ENCODE measurements around the gene TM9SF2.

The TM9SF2 gene

GRCh38 chr13:99582511-99582910, 81.2 kb downstream of the TM9SF2 start:
- DNase-seq: no peak

- no peak for DNase-seq
Measured at GRCh38 chr13:99585609-99586008, 84.3 kb downstream of the TM9SF2 start.

DNA sequence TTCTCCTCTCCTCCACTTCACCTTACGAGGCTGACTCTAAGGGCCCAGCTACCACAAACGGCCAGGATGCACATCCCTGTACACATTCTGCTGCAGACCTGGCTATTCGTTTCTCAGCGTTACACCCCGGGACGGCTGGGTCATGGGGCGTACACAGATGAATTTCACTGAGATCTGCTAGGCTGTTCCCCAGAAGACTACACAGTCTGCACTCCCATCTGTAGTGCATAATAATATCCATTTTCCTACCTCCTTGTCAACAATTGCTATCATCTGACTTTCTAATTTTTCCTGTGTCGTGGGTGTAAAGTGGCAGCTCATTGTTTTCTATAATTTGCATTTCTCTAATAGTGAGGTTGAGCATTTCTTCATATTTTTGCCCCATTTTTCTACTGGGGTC, 85.7 kb downstream of the TM9SF2 start:
- DNase-seq: no peak

DNA sequence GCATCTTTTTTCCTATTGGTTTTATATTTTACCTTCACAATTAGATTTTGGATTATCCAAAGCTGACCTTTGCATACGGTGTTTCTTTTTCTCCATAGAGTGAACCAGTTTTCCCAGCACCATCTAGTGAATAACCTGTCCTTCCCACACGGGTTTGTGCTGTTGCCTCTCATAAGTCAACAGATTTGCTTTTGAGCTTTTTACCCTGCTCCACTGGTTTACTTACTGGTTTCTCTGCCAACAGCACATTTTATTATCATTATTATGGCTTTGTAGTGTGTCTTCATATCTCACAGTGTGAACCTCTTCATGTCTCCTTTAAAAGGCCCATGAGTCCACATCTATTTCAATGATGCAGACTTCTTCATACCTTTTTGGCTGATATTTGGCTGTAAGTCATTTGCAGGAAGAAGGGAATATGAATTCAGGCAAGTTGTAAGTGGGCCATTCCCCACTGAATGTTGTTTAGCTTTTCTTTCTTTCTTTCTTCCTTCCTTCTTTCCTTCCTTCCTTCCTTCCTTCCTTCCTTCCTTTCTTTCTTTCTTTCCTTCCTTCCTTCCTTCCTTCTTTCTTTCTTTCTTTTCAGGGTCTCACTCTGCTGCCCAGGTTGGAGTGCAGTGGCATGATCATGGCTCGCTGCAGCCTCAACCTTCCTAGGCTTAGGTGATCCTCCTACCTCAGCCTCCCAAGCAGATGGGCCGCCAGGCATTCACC, 86.8 kb downstream of the TM9SF2 start:
- DNase-seq: no peak

- DNase-seq: no peak
Measured at GRCh38 chr13:99589575-99589974, 88.3 kb downstream of the TM9SF2 start.

DNA sequence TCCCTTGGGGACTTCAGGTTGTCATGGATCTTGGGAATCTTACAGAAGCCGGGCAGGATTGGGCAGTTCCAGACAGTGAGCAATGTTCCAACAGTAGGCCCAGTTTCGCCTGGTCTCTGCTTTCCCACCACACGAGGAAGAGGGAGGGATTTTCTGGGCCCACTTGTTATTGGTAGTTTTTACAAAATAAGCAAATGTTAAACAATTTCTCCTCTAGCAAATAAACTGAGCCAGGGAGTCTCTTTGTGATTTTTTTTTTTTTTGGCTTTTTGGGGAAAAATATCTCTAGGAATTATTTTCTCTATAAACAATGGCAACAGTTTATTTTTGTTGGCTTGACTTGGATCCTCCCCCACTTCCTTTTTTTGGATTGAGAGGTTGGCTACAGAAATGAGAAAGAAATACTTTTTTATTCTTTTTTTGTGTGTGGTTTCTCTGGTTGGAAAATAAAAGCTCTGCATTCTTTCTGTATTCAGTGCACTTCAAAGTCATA, 89.3 kb downstream of the TM9SF2 start:
- DNase-seq: no peak

DNA sequence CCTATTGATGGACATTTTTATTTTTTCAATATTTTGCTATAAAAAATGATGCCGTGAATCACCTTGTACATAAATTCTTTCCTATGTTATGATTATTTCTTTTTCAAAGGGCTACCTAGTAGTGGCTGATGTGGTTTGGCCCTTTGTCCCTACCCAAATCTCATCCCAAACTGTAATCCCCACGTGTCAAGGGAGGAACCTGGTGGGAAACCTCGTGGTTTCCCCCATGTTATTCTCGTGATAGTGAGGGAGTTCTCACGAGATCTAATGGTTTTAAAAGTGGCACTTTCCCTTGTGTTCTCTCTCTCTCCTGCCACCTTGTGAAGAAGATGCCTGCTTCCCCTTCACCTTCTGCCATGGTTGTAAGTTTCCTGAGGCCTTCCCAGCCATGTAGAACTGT, 94.9 kb downstream of the TM9SF2 start:
- DNase-seq: no peak

DNA sequence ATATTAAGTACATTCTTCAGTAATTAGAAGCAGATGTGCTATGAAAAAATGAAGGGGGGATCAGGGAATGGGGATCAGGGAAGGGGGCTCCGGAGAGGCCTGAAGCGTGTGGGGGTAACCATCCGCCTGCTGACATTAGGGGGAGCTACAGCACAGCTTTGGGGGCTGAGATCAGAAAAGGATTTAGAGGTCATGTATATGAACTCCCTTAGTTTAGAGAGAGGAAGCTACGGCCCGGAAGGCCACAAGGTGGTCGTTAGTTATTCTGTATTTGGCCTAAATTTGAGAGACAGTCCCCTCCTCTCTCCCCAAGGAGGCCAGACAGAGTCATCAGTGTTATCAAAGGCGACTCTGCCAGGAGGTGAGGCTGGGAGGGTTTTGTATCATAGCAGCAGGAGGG, 99.0 kb downstream of the TM9SF2 start:
- DNase-seq: no peak

DNA sequence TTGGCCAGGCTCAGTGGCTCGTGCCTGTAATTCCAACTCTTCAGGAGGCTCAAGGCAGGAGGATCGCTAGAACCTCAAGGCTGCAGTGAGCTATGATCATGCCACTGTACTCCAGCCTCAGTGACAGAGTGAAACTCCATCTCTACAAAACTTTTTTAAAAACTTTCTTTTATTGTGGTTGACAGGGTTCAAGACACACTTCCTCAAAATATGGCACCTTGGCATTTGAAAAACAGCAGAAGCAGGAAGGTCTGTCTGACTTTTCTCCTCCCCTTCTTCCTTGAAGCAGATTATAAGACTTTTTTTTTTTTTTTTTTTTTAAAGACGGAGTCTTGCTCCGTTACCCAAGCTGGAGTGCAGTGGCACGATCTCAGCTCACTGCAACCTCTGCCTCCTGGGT, 100.3 kb downstream of the TM9SF2 start:
- no peak for DNase-seq

GRCh38 chr13:99604636-99605035, 103.4 kb downstream of the TM9SF2 start:
- DNase-seq: no peak

DNA sequence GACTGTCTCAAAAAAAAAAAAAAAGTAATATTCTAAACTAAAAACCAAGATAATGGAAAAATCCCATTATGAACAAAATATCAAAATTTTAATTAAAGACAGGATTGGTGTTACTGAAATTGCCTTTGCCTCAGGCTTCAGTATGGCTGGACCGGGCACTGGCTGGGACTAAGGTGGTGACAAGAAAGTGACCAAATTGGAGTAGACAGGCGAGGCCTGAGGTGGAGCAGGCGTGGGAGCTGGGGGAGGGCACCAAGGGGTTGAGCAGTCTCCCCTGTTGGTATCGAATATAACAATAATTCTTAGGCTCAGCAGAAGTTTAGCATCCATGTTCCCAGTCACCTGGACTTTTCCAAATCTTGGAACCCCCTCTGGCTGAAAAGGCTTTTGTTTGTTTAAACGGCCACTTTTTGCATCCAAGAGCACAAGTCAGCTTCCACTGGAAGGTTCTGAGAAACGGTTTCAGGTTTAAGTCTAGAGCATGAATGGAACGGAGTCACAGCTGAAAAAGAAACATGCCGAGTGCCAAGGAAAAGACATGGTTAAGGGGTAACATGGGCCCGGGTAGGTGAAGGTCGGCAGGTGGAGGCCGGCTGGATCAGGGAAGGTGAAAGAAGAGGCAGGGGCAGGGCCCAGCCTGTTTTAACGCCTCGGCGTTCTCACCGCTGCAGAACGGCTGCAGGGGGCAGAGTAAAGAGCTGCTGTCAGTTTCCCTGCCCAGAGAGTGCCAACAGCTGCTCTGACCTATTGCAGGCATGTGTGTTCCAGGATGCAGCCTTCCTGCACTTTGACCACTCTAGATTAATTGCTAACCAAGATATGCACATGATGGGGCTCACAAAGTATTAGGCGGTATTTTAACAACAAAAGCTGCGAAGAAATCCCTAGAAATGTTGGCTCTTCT, 104.4 kb downstream of the TM9SF2 start:
- DNase-seq: peak; percentile 41

- peak; percentile 79 for DNase-seq
Measured at GRCh38 chr13:99606324-99607066, 105.2 kb downstream of the TM9SF2 start, which contains the start of gene CLYBL. CLYBL (plus strand) TSS chr13:99606690.

DNA sequence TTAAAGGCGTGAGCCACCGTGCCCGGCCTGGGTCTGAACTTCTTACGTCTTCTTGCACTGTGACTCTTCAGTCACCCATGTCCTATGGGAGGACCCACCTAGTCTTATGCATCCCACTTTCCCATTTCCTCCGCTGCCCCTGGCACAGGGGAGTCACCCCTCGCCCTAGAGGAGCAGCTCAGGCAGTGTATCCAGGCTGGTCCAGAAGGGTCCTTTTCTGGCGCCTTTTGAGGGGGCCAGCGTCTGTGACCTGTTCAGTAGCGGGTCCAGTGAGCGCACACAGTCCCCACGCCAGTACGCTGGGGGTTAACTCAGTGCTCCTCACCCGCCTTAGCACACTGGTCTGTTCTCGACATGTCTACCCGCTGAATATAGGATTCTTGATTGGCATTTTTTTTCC, 107.1 kb downstream of the TM9SF2 start:
- no peak for DNase-seq

- DNase-seq: peak; percentile 16
Measured at GRCh38 chr13:99610702-99611289, 109.5 kb downstream of the TM9SF2 start.
